HG03469 (cell line): Measurements from ENCODE around the gene IGBP1.
"Not testable (repeated sequence)": the region's sequence is repeated elsewhere in the genome, so short reads cannot be mapped to it uniquely, and the experiment has no call there.

Experiments
- ATAC-seq: cut with Tn5 transposase; IDR thresholded peaks from one replicate; pipeline ENCODE4 v1.9.1; 2021; ENCODE audit warnings: mild to moderate bottlenecking, moderate library complexity, moderate number of reproducible peaks; ENCODE audit not compliant: unreplicated experiment

The IGBP1 gene

GRCh38 chrX:70133303-70134115, at the start of gene IGBP1:
Gene IGBP1 (plus strand): TSS chrX:70133447. CDS start chrX:70133948, 501 bp downstream.
- ATAC-seq = peak; percentile 81

DNA sequence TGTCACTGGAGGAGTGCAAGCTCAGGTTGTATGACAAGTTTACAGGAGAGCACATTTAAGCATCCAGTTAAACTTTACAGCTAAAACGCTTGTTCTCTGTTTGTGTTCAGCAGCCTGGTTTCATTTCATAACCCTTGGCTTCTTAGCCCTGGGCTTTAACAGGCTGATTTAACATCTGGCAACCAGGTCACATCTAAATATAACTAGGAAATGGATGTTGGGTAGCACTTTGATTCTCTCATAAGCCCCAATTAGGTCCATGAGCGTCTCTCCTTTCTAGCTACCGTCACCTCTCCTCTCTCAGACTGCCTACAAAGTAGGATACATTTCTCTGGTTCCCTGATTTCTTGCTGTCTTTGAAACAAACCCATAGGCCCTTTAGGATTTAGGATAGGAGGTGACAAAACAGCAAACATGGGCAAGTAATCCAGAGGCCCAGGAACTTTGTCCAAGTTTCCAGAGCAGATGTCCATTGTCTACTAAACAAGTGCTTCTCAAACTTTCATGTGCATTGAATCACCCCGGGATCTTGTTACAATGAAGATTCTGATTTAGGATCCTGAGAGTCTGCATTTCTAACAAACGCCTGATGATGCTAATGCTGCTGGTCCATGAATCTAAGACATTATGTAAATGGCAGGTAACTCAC, 48.5 kb upstream of the IGBP1 start:
- no peak for ATAC-seq

DNA sequence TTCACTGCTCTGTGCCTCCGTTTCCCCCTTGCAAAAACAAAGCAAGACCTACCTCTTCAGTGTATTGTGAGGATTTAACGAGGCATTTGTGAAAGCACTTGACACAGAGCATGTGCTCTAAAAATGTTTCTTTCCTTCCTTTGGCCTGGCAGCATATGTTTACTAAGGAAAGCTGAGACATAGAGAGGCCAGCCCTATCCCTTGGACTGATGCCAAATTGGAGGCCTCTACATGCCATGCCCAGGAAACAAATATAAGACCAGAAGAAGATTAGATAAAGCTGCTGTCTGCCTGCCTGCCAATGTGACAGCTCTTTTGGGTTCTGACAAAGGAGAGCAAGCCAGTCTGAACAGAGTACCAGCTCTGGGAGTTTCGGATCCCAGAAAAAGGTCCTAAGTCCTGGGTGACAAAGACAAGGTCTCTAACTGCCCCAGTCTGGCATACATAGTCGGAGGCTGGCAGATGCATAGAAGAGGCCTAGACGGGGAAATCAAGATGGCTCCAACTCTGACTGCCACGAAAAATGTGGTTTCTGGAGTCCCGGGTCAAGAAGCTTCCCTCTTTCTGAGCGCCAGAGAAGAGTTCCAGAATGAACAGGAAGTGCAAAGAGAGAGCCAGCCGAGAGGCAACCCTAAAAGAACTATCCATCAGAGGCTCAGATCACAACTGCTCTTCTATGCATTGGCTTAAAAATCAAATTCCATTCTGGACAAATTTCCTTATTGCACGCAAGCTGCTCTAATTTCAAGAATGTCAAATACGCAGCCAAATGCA, 45.2 kb upstream of the IGBP1 start:
- ATAC-seq = no peak

DNA sequence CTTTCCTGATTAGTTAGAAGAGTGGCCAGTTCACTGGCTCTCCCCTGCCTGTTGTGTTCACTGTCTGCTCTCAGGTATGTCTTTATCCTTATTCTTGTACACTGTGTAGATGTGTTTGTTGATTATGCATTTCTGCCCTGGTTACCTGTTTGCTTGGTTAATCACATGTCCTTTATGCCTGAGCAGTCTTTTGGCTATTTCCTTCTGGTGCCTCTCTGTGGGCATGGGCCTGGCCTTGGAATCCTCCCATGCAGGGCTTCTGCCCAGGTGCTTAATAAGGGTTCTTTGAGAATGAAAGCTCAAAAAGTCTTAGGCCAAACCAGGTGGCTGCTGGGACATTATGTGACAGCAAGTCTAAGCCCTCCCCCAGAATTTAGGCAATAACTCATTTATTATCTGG, 44.5 kb upstream of the IGBP1 start:
- ATAC-seq = no peak

- no peak for ATAC-seq
Observed at GRCh38 chrX:70089604-70090297, 43.5 kb upstream of the IGBP1 start.

DNA sequence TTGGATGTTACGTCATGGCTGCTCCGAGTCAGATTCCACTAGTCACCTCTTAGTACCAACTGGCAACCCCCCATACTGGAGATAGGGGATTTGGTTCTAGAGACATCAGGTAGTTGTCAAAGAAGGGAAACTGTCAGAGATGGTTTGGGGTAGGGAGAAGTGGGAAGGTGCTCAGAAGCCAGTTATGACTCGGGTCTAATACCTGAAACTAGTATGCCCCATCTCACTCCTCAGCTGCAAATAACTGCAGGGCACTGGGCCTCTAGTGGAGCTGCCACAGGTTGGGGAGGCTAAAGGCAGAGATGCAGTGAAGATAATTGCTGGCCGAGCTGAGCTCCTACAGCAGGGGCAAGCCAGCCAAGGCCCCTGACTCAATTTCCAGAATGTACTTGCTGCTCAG, 41.0 kb upstream of the IGBP1 start:
- no peak for ATAC-seq

- no peak for ATAC-seq
Observed at GRCh38 chrX:70096052-70096451, 37.2 kb upstream of the IGBP1 start.

- ATAC-seq = no peak
Observed at GRCh38 chrX:70105229-70105628, 28.0 kb upstream of the IGBP1 start.

DNA sequence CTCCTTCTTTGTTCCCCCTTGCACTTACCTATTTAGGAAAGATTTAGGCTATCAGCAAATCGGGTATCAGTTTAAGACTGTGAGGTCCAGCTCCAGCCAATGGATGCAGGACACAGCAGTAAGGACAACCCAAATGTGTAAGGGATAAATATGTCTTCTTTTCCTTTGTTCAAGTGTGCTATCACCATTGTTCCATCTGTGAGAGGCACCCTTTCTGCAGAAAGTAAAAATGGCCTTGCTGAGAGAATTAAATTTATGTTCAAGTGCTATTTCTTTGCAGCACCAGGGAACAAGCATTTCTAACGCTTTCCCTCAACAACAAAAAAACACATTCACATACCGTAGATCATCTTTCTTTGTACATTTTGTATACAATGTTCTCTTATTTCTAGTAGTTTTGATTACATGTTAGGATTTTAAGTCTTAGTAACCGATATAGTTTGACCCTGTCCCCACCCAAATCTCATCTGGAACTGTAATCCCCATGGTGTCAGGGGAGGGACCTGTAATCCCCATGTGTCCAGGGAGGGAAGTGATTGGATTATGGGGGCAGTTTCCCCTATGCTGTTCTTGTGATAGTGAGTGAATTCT, 21.7 kb upstream of the IGBP1 start:
- not testable (repeated sequence) for ATAC-seq

- no peak for ATAC-seq
Observed at GRCh38 chrX:70117738-70118137, 15.5 kb upstream of the IGBP1 start.

- ATAC-seq = not testable (repeated sequence)
Observed at GRCh38 chrX:70123014-70123413, 10.2 kb upstream of the IGBP1 start.

GRCh38 chrX:70124678-70125077, 8.6 kb upstream of the IGBP1 start:
- no peak for ATAC-seq

DNA sequence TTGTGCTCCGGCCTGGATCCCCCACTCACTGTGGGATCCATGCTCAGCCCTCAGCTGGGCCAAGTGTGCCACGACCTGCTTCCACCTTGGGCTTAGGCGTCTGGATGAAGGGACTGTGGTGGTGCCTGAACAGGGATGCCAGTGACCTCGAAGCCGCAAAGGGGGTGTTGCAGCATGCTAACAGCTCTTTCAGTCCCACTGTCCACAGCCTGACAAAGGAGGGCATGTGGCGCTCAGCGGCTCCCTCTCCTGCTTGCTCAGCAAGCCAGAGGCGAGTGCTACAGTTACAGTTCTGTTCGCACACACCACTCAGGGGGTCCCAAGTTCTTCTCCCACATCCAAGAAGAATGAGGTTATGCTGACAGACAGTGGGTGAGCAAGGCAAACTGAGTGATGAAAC, 5.2 kb upstream of the IGBP1 start:
- no peak for ATAC-seq

DNA sequence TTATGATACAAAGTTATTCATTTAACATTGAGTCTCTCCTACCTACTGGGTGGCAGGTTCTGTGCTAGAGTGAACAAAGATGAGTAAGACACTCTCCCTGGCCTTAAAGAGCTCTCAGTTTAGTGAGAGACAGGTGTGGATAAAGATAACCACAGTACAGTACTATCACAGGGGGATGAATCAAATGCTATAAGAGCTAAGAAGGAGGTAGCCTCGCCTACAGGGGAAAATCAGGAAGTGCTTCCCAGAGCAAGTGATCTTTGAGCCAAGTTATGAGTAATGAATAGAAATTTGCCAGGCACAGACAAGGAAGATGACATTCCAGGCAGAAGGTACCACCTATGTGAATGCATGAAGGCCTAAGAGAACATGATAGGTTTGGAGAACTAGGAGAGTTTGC, 3.4 kb upstream of the IGBP1 start:
- no peak for ATAC-seq

GRCh38 chrX:70132224-70132623, 1.0 kb upstream of the IGBP1 start:
- no peak for ATAC-seq

DNA sequence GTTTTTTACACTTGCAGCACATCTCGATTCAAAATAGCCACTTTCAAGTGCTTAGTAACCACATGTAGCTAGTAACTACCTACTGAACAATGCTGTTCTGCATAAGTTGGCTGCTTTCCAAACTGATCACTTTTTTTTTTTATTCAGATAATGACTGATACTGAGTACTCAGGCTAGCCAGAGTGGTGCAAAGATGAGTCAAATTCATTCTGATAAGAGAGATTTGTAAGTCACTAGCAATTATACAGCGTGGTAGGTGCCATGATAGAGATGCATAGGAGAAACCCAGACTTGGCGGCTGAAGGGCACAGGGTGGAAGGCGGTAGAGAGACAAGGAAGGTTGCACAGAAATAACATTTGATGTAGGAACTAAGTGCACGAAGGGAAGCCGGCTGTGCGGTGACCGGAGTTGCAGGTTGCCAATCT, 357 bp upstream of the IGBP1 start:
- peak; percentile 26 for ATAC-seq

DNA sequence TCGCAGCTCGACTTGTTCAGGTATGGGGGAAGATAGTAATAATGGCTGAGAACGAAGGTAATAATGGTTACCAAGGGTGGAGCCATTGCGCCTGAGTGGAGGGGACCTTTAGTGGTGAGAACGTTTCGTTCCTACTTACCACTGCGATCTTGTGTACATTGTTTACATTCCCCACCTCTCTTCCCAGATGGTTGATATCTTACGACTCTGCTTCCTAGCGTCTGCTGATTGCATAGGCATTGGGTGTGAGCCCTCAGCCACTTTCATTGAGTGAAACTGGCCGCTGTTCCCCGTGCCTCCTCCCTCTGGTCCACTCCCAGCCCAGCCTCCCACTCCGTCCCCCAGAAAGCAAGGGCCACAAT, 850 bp downstream of the IGBP1 start:
- peak; percentile 7 for ATAC-seq

- ATAC-seq = no peak
Observed at GRCh38 chrX:70138622-70139021, 5.4 kb downstream of the IGBP1 start.

DNA sequence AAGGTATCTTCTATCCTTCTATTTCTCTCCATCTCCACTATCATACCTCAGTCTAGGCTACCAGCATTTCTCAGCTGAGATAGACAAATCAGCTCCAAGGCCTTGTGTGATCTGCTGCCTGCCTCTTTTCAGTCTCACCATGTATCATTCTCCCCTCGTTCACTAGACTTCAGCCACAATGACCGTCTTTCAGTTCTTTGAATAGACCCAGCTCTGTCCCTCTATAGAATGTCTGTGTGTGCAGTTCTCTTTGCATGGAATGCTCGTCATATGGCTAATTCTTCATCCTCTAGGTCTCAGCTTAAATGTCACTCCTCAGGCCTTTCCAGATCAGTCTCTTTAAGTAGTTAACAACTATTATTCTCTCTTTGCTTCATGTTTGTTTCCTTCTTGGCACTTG, 6.5 kb downstream of the IGBP1 start:
- ATAC-seq = no peak

DNA sequence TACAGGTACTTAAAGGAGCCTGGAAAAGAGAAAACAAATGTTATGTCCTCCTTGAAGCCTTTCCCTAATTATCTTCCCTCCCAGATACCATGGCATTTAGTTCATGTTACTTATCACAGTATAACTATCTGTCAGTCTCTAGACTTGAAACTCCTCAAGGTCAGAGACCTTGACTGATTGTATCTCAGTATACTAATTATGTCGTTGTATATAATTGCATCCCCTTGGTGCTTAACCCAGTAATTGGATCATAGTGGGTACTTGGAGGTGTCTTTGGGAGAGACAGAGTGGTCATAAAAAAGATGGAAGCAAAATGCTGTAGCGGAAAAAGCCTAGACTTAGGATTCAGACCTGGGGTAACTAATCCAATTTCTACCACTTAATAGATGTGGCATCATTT, 8.1 kb downstream of the IGBP1 start:
- ATAC-seq = no peak
